NCI-H748 (cell line): Measurements from ENCODE around the gene VAV1.
"Not testable (repeated sequence)": the region's sequence is repeated elsewhere in the genome, so short reads cannot be mapped to it uniquely, and the experiment has no call there.

ENCODE experiments used
- DNase-seq: peaks from one replicate; lab custom pipeline; 2025; ENCODE audit not compliant: unreplicated experiment; lab: John Stamatoyannopoulos, UW

Gene VAV1

DNA sequence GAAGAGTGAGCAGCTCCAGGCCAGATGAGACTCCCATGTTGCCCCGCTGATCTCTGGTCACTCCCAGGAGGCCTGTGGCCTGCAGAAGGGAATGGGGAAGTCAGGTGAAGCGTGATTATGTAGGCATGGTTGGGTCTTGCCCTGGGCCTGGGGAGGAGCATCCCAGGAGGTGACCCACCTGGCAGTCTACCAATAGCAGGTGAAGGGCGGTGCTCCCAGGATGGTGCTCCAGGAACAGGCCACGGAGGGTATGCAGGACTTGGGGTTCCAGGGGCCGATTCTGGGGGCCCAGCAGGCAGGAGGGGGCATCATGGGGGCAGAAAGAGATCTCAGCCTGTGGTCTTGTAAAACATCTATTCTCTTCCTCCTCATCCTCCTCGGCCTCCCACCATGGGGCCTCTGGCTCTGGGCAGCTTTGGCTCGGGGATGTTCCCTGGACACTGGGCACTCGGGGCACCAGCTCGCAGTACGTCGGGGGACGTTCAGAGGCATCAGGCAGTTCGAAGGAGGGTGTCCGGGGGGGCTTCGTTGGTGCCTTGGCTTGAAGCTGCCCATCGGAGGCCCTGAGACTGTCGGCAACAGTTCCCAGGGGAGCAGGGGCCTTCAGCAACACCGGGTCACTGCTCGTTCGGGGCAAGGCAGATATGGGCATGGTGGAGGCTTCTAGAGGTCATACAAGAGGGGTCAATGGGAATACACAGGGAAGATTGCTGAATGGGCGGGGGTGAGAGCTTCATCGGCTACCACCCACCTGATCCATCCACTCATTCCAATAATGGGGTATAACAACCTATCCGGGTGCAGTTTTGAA is 17.6 kb upstream of the VAV1 start:
- DNase-seq = no peak

DNA sequence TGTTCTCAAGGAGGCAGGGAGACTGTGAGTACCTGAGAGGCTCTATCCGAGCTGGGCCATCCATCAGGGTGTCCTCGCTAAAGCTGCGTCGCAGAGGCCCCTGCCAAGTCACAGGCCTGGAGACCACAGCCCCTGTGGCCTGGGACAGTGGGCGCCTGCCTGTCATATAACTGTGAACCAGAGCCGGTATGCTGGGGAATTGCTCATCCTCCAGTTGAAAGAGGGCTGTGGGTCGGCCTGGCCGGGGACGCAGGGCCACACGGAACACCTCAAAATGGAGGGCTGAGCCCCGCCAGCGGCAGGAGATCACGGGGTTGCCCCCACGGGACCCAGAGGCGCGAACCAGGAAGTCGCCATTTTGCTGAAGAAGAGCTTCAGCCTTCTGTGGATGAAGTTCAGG is 11.9 kb upstream of the VAV1 start:
- DNase-seq = no peak

DNA sequence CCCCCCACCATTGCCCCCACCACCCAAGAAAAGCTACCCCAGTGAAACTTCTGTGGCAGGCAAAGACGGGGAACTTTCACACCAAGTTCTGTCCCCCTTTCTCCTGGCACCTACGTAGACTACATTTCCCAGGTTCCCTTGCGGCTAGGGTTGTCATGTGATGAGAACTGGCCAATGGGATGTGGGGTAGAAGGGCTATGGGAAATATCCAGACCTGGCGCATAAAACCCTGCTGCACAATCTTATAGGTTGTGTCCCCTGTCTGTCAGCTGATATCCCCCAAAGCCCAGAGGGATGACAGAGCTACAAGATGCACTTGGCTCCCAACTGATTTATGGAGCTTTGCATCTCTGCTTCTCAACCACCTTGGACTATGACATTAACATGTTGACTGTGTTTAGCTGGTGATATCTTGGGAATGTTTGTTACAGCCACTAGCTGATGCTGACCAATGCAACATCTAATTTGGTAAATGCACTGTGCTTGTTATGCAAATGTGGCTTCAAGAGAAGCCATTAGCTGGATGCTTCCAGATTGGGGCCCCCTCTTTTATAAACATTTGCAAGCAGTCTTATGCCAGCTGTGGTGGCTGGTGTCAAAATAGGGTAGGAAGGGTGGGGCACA is 11.3 kb upstream of the VAV1 start:
- DNase-seq = no peak

DNA sequence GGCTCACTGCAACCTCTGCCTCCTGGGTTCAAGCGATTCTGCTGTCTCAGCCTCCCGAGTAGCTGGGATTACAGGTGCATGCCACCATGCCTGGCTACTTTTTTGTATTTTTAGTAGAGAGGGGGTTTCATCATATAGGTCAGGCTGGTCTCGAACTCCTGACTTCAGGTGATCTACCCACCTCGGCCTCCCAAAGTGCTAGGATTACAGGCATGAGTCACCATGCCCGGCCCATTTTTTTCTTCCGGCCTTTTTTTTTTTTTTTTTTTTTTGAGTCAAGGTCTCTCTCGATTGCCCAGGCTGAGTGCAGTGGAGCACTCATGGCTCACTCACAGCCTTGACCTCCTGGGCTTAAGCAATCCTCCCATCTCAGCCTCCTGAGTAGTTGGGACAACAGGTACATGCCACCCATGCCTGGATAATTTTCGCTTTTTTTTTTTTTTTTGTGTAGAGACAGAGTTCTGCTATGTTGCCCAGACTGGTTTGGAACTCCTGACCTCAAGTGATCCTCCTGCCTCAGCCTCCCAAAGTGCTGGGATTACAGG is 10.2 kb upstream of the VAV1 start:
- DNase-seq = not testable (repeated sequence)

DNA sequence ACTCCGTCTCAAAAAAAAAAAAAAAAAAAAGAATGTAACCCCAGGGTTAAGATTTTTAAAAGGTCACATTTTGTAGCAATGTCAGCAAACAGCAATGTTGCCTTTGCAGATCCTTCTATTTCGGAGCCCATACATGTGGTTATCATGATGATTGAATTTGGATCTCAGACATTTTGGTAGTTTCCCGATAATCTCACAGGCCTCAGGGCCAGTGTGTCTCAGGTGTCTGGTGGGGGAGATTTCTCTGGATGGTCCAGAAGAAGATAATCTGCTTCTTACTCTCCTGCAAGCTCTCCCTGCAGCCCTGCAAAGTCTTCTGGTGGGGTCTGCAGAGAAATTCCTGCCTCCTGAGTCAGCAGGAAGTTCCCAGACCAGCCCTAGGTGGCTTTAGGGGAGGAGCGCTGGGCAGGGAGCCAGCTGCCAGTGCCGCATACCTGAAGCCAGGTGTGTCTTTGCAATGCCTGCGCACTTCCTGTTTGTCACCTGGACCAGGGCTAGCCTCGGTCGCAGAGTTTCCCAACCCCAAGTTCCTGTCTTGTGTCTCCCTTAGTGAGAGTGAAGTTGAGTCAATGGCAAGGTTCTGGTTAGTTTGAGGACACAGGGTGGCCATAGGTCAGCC is 6.7 kb upstream of the VAV1 start:
- DNase-seq = peak; percentile 83

DNA sequence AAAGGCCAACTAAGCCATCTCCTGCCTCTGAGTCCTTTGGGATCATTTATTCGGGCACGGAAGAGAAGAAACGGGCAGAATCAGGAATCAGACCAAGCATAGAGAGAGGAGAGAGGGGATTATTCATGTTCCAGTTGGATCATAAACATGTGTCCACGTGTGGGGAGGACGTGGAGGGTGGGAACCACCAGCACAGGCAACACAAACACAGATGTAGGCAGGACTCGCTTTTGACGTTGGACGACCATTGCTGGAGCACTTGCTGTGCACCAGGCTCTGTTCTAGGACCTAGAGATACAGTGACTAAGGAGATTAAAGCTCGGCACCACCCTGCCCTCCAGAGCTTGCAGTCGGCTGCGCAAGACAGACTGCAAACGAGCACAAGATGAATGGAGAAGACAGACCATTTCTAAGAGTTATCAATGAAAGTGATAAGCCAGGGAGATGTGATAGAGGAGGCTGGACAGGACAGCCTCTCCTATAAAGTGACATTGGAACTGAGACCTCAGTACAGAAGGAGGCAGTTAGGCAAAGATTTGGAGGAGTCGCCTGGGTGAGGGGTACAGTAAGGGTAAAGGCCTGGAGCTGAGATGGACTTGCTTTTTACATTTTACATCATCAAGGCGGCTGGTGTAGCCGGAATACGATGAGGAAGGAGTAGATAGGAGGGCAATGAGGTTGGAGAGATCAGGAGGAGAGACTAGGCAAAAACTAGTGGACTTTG is 6.0 kb upstream of the VAV1 start:
- DNase-seq = peak; percentile 17

DNA sequence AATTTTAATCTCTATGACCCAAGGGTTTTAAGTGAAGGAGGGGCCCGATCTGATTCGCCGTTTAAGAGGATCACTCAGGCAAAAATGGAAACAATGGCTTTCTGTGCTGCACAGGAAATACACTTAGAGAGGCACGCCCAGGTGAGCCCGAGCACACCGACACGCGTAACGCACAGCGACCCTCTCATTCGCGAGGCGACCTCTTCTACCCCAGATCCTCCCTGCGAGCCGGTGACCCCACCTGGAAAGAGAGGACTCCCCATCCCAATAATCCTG is 5.5 kb upstream of the VAV1 start:
- peak; percentile 73 for DNase-seq

DNA sequence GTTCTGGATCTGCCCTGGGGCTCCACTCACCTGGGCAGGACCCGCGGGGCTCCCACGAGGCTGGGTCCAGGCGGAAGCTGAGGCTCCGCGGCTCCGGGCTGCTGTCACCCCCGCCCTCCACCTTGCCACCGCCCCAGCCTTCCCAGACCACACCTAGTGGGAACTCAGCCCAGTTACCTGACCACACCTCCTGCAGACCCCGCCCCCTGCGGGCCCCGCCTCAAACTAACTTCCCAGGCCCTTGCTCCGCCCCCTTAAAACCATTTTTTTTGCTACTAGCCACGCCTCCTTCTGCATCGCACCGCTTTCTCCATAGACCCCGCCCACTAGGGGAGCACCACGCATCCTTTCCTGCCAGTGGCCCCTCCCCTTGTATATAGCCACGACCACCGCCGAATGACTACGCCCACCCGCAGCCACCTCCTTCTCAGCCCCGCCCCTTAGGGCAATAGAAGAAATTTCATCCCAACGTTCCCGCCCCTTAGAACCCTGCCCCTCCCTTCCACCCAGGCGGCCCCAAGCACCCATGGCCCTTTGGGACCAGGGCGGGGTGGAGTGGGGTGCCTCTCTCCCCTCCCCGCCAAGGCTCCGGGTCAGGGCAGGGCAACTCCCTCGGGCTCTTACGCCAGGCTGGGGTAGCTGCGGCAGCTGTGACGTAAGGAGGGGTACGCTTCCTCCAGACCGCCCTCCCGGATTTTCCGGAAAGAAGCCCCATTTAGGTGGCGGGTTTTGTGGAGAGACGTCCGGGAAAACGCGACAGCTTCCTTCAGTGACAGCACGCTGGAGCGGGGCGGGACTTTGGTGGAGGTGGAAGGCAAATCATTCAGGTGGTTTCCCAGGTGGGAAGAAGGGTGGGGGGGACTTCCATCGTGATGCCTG is 4.9 kb upstream of the VAV1 start, which contains the start of gene SH2D3A:
Gene SH2D3A, minus strand, starts transcription at position 79 of the 879 bp plus-strand sequence. CDS start 3,687 bp downstream, outside the sequence.
- DNase-seq = peak; percentile 90

DNA sequence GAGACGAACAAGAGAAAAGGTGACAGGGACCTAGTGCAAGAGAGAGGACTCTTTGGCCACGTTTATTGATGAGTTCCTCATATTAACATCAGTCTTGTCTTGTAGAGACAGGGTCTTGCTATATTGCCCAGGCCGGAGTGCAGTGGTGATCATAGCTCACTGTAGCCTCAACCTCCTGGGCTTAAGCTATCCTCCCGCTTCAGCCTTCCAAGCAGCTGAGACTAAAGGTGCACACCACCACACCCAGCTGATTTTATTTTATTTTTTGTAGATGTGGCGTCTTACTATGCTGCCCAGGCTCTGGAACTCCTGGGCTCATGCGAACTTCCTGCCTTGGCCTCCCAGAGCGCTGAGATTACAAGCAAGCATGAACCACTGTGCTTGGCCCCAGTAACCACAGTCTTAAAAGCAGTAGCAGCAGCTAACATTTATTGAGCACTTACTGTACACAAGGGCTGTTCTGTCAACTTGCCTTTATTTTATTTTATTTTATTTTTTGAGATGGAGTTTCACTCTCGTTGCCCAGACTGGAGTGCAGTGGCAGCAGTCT is 4.2 kb upstream of the VAV1 start:
- DNase-seq = no peak

DNA sequence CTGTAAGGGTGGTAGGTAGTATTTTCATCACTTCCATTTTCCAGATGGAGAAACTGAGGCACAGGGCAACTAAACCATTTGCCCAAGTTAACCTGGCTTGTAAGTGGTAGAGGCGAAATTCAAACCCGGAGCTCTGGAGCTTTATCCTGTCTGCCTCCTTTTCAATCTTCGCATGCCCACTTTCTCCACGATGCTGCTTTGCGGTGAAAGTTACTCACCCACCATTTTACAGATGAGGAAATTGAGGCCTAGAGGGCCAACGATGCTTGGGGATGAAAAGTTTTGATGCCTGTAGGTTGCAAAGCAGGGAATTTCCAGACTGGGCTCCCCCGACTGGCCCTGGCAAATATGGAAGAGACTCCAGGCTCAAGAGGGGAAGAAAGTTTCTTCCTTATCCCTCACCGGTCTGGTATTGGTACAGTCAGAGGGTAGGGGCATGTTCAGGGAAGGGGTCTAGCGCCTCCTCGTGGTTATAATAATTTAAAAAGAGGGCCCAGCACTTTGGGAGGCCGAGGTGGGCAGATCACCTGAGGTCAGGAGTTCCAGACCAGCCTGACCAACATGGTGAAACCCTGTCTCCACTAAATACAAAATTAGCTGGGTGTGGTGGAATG is 3.4 kb upstream of the VAV1 start:
- DNase-seq = peak; percentile 11

DNA sequence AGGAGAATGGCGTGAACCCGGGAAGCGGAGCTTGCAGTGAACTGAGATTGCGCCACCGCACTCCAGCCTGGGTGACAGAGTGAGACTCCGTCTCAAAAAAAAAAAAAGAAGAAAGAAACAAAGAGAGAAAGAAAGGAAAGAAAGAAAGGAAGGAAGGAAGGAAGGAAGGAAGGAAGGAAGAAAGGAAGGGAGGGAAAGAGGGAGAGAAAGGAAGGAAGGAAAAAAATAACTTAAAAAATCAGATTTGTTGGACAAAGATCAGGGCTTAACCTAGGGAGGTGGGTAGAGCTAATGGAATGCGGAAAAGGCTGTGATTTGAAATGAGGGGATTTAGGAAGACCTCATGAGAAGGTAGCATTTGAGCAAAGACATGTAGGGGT is 870 bp upstream of the VAV1 start:
- not testable (repeated sequence) for DNase-seq

DNA sequence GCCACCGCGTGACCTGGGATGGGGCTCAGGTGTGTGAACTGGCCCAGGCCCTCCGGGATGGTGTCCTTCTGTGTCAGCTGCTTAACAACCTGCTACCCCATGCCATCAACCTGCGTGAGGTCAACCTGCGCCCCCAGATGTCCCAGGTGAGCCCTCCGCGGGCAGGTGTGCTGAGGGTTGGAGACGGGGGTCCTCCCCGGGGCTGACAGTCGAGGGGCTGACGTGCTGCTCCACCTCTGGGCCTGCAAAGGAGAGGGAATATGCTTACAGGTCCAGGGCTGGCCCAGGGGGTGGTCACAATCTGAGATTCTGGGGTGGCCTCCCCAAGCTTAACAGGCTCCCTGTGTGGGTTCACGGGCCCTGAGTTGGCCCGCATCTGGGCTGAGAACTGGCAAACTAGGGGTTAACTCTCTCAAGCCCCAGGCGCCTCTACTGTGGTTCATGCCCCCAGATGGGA is 386 bp downstream of the VAV1 start:
- DNase-seq = no peak

DNA sequence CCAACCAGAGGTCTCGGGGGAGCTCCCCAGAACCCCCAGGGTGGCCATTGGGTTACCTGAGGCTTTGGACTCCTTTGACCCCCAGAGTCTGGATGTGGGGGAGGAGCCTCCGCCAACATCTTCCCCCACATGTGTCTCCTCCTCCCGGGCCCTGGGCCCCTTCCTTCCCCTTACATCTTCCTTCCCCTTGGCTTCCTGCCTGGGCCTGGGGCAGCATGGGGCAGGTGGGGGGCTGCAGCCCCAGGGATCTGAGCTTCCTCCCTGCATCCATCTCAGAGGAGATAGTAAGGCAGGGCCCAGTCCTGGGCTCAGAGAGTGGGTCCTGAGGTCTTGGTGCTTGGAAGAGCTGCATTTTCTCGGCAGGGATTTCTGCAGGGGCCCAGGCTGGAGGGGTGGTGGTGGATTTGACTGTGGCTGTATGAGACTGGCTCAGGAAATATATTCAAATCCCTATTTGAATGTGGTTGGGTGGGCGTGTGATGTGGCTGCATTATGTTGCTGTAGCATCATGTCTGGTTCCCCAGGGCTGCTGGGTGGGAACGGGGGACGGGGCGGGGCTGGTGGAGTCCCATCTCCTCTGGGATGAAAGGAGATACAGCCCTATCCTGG is 919 bp downstream of the VAV1 start:
- no peak for DNase-seq

DNA sequence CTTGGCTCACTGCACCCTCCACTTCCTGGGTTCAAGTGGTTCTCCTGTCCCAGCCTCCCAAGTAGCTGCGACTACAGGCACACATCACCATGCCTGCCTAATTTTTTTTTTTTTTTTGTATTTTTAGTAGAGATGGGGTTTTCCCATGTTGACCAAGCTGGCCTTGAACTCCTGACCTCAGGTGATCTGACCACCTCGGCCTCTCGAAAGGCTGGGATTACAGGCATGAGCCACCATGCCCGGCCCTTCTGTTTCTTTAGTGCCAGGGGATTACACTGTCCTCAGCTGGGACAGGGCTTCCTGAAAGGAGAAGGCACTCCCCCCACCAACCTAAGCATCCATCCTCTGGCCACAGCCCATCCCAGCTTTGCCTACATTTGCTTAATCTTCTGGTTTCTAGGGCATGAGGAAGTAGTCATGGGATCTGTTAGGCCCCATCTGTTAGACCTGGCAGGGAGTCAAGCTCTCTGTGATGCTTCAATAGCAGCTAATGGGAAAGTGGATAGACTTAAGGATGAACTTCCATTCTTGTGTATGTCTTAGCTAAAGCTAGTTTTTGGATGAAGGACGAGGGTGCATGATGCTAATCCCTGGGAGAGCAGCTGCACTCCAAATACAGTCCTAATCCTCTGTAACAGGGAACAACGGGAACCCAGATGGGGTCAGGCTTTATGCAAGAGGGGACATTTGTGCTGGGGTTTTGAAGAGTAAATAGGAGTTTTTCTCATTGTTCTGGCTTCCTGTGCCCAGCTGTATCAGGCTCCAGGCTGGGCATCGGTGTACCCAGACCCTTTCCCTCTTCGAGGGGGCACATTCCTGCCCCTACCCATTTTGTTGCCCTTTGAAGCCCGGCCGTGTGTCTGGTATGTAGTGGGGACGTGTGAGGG is 2.6 kb downstream of the VAV1 start:
- DNase-seq = no peak

DNA sequence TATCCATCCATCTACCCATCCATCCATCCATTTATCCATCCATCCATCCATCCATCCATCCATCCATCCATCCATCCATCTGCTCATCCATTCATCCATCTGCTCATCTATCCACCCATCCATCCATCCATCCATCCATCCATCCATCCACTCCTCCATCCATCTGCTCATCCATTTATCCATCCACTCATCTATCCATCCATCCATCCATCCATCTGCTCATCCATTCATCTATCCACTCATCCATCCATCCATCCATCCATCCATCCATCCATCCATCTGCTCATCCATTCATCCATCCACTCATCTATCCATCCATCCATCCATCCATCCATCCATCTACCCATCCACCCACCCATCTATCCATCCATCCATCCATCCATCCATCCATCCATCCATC is 3.5 kb downstream of the VAV1 start:
- not testable (repeated sequence) for DNase-seq

DNA sequence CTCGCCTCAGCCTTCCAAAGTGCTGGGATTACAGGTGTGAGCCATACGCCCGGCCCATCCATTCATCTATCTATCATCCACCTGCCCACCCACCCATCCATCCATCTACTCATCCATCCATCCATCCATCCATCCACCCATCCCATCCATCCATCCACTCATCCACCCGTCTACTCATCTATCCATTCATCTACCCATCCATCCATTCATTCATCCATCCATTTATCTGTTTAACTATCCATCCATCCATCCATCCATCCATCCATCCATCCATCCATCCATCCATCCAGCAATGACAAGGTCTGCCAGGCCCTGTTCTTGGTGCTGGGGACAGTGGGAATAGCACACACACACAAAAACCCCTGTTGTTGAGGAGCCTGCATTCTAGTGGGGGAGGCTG is 4.5 kb downstream of the VAV1 start:
- no peak for DNase-seq

DNA sequence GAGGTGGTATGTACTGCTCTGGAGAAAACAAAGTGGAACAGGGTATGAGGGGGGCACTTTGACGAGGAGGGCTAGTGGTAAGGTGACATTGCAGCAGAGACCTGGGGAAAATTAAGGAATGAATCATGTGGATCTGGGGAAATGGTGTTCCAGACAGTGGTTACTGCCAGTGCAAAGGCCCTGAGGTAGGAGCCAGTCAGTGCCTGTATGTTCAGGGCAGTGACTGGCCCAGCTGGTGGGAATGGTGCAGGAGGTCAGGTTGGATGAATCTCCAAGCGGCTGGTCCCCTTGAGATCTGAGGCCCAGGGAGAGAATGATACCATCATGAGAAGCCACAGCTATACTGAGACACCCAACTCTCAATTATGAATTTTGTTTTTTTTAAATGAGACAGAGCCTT is 4.9 kb downstream of the VAV1 start:
- DNase-seq = no peak

DNA sequence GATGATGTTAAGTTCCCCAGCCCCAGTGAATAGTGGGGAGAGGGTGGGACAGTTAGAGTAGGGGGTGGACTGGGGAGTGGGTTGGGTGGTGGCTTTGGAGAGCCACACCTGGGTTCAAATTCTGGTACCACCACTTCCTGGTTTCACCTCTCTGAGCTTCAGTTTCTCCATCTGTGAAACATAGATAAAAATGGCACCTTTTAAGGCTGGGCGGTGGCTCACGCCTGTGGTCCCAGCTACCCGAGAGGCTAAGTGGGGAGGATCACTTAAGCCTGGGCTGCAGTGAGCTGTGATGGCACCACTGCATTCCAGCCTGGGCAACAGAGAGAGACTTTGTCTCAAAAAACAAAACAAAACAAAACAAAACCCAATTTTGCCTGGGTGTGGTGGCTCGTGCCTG is 5.9 kb downstream of the VAV1 start:
- DNase-seq = no peak
